Ramos (cell line): ENCODE results near the gene TIMP2.

Experiments used
- in situ Hi-C: fragments of 300-500 bp; cut with MboI; formaldehyde crosslinking; loops from one replicate; pipeline ENCODE4 v1.14.3; 2022; ENCODE audit warnings: low sequenced_read_pairs; ENCODE audit not compliant: unreplicated experiment

TIMP2 gene

DNA sequence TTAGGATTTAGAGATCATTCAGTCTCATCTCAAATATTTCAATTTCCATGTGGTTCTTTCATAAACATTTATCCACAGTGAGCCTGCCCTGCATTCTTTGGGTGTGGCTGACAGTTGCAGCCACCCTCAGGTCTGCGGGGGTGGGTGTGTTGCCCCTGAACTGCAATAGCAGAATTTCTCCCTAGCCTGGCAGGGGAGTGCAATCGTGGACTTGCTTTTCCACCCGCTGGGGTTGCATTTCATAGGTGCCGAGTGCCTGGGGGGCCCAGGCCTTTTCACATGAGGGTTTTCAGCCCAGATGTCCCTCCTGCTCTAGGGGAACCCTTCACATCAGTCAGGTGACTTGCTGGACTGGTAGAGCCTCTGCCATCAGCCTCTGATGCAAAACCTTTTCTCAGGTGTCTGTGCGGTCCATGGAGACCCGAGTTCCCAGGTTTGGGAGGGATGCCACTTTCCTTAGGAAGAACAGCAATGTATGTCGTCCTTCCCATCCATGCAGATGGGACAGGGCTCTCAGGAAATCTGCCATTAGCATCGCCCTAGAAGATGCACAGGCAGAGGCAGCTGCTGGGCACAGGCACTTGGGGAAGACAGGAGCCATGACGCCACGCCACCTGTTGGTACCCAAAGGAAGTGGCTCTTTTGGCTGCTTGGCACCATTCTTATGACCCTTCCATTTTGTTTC lies 82.2 kb downstream of the TIMP2 start:
- in situ Hi-C loops: no loop called here

DNA sequence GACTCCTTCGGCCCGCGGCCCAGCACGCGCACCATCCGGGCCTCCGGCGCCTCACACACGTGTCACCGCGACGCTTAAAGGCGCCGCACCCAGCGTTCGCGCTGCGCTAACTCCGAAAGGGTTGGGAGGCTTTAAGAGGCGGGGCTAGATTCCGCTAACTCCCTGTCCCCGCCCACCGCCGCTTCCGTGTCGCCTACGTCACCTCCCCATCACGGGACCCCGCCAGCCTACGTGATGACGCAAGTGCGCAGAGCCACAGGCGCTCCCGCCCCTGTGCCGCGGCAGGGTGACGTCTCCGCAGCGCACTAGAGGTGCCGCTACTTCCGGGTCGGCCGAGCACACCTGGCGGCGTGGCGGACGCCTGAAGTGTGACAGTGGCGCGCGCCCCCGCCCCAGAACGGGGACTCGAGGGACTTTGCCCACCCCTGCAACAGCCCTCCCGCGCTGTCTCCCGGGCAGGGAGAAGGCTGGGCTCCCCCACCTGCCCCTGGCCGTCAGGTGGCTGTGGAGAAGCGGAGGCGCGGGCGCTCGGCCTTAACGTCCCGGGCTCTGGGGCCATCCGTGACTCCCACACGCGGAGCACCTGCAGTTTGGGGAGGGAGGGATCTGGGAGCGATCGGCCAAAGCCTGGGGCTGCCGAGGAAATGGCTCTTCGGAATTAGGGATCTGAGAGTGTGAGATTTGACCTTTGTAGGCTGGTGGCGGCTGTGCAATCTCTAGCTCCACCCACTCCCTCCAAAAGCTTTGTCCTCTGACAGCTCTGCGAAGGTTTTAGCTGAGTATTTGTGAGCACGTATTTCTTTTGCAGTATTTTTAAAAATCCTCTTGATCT lies 84.2 kb downstream of the TIMP2 start, which contains the start of gene USP36:
Gene USP36 (minus strand): TSS at position 35 of the 832 bp plus-strand sequence. CDS start 4,451 bp downstream, outside the sequence.
- in situ Hi-C loops: no loop called here

DNA sequence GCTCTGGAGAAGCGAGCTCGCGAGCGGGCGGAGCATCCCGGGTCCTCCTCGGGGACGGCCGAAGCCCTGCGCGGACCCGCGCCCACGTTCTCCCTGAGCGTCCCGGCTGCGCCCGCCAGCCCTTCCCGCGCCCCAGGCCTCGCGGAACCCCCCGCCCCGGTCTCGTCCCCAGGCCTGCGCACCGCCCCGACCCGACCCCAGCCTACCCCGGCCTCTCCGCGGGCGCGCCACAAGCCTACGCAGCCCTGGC lies 84.7 kb downstream of the TIMP2 start:
- in situ Hi-C loops: no loop called here

DNA sequence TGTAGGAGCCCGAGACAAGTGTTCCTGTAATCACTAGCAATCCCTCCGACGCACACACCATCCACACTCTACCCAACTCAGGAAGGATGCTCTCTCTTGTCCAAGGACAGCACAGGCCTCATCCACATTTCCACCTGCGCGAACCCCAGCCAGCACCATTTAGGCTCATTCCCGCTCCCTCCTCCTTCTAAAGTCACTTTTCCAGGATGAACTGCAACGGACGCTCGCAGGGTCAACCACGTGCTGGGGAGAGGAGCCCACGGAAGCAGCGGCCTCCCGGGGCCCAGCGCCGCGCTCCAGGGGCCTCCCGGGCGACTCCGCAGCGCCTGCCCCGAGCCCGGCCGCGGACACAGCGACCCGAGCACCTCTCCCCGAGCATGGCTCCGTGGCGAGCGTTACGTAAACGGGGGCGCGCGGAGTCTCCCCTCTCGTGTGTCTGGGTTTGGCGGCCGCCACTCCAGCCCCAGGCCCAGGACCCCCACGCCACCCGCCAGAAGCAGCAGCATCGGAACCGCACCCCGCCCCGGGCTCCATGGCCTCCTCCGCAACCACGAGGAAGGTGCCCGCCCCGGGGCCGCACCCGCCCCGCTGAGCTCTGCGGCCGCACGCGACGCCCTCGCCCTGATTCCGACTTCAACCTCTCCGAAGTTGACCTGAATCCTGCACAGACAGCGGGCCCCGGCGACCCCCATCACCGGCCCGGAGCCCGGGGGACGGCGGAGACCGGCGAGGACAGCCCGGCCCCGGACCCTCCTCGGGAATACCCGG lies 85.2 kb downstream of the TIMP2 start:
- in situ Hi-C loops: no loop called here

DNA sequence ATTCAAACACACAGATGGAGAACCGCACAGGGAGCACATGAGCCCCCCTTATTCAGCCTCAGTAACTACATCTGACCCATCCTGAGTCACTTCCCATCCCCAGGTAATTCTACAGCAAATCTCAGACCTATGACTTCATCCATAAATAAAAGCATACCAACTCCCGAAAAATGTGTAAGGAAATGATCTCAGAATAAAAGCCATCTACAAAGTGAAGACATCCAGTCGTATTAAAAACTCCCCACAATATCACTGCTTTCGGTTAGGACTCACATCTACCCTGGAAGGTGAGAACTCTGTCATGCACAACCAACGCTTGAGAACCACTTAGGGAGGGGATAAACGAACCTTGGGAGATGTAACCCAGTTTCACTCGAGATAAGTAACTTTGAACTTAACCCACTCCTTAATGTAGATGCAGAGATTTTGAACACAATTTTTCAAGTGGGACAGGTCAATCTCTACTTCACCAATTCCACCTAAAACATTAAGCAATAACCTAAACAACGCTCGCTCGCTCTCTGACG lies 85.9 kb downstream of the TIMP2 start:
- in situ Hi-C loops: no loop called here

DNA sequence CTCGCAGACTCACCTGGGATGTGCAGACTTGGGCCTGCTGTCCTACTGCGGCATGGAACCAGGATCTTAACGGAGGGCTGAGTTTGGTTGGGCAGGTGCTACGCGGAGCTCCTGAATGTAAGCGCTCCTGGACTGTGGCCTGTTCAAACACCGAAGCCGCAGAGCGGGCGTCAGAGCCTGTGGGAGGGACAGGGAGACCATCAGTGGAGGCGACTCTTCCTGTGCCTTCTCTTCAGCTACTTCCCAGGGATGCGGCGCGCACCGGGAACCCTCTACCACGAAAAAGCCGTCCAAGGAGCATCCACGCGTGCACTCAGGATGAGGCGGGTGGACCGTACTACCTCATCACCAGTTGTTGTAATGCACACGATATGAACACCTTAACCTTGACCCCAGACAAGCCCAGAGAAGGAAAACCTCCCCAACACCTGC lies 86.6 kb downstream of the TIMP2 start:
- in situ Hi-C loops: no loop called here

DNA sequence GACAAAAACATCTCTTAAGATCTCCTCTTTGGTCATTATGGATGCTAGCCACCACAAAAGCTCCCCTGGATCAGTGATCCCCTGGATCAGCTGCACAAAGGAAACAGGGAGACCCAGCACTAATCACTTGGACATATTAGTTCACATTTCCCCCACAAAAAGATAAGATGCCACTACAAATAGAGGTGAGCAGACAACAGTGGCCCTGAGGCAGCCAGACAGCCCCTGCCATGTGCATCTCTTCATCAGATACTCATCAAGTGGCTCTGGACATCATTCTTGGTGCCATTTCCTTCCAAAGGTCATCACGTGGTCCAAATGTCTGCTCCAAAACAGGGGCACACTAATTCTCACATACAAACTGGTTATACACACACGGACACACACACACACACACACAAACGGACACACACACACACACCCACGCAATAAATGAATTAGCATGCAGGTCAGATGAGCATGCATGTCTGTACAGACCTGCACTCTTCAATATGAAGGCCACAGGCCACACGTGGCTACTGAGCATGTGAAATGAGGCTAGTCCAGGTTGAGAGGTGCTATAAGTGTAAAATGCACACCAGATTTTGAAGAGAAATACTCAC lies 88.7 kb downstream of the TIMP2 start:
- in situ Hi-C loops: no loop called here

DNA sequence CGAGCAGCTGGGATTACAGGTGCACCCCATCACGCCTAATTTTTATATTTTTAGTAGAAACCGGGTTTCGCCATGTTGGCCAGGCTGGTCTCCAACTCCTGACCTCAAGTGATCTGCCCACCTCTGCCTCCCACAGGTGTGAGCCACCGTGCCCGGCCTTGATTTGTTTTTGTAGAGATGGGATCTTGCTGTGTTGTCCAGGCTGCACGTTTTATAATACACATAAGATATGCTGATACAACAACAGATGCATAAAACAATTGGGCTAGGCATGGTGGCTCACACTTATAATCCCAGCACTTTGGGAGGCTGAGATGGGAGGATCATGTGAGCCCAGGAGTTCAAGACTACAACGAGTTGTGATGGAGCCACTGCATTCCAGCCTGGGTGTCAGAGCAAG lies 90.6 kb downstream of the TIMP2 start:
- in situ Hi-C loops: no loop called here

DNA sequence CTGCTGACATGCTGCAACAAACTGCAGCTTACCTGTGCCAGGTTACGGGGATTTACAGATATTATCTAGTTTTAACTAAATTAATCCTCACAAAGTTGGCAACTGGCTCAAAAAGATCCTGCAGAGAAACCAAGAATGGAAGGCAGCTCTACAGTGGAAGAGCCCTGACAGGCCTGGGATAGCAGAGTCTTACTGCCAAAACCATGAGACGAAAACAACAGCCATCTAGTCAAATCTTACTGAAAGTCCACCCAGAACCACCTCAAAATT lies 92.7 kb downstream of the TIMP2 start:
- in situ Hi-C loops: no loop called here

DNA sequence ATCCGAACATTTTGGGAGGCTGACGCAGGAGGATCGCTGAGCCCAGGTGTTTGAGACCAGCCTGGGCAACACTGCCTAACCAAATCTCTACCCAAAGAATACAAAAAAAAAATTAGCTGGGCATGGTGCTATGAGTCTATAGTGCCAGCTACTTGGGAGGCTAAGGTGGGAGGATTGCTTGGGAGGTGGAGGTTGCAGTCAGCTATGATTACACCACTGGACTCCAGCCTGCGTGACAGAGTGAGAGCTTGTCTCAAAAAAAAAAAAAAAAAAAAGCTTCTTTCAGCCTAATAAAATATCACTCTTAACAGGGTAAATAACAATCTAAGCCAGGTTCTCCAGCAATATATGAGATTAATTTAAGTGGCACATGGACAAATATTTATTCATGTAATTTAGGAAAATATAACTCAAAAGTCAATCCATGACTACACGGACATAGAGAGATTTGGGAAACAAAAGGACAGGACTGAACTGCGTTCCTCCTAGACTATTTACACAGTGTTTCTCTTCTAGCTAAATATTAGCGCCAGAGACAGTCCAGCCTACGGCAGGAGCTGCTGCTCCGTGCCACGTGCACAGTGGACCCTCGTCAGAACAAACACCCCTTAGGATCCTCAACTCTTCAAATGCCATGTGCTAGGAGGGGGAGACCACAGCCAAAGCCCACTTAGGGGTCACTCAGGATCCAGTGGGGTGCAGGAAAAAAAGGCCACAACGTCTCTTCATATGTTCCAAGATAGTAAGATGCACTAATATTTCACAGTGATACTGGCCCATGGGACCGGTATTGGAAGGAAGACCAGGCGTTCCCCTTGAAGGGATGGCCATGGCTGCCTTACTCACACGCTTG lies 93.3 kb downstream of the TIMP2 start:
- in situ Hi-C loops: no loop called here

DNA sequence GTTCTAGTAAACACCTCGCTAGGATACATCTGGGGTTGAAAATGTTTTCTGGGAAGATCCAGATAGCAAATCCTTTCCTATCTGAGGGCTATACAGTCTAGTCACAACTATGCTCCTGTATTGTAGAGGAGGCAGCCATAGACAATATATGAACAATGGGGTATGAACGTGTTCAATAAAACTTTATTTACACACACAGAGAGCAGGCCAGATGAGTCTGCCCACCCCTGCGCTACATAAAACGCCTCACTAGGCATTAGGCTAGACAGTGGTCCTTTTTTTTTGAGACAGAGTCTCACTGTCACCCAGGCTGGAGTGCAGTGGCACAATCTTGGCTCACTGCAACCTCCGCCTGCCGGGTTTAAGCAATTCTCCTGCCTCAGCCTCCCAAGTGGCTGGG lies 95.7 kb downstream of the TIMP2 start:
- in situ Hi-C loops: no loop called here

DNA sequence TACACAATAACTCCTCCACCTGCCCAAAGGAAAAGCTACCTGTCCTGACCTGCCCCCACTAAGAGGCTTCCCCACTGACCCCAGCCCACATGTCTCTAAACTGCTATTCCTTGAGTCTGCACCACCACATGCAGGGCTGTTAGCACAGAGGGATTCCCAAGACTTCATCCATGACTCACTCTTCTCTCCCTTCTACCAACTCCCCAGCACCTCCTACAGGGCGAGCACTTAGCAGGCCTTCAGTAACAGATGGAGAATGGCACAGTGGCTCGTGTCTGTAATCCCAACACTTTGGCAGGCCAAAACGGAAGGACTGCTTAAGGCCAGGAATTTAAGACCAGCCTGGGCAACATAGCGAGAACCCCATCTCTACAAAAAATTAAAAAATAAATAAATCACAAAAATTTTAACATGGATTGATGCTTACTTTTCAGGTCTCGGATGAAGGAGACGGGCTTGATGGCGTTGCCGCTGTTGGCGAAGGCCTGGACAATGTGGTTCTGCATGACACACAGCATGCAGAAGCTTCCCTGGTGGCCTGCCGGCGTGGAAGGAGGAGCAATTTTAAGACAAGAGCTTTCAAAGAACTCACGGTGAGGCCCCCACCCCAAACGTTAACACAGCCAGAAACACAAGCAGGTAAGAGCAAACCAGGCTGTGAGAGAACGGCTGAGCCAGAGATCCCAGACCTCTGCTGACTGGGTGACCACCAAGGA lies 96.6 kb downstream of the TIMP2 start:
- in situ Hi-C loops: no loop called here

DNA sequence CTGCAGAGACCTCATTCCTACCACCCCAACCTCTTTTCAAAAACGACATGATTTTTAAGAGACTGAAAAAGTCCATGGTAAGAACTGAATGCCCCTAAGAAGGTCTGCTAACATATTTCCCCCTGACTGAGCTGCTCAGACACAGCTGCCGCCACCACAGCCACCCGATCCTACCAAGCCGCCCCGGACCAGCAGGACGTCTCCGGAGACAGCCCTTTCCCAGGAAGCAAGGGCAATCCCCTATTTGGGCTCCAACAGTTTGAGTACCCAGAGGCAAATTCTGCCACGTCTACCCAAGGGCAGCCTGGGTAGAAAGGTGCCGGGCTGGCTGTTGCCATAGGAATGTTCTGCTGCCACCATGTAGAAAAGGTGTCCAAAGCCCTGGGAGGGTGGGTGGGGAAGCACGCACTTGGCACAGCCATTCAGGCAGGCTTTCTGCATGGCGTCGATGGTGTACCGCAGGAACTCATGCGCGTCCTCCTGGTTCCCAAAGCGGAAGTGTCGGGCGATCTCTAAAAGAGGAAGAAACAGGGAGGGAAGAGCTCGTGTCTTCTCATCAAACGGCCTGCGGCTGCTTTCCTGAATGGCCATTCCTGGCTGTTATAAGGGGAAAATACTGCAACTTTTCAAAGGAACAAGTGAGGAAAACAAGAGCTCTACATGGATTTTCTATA lies 98.2 kb downstream of the TIMP2 start:
- in situ Hi-C loops: no loop called here

DNA sequence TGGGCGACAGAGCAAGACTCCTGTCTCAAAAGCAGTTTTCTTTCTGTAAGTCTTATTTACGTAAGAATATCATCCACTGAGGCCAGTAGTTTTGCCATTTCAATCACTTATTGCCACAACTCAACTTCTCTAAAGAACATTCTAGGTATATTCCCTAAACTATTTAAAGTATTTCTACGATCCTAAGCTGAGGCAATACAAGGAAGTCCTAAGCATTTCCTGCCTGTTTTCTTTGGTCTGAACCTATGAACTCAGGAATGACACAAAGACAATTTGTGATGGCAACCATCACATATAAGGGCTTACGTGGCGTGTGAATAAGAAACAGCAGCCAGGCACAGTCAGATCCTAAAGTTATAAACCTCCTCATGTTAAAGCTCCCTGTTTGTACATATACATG lies 98.8 kb downstream of the TIMP2 start:
- in situ Hi-C loops: no loop called here

DNA sequence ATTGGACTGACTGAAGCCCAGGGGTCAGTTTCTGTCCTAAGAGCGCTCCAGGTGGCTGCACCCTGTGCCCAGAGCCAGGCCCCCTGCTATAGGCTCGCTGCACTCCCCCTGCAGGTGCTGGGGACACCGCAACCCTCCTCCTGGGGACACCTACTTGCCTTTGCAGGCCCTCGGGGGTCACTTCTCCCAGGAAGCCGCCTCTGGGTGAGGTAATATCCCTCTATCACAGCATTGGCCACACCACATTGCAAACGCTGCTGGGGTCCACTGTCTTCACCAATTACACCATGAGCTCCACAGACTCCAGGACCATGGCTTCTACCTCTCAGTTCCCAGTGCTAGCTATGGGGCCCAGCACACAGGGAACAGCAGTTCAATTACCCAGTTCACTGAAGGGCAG lies 99.5 kb downstream of the TIMP2 start:
- in situ Hi-C loops: no loop called here

DNA sequence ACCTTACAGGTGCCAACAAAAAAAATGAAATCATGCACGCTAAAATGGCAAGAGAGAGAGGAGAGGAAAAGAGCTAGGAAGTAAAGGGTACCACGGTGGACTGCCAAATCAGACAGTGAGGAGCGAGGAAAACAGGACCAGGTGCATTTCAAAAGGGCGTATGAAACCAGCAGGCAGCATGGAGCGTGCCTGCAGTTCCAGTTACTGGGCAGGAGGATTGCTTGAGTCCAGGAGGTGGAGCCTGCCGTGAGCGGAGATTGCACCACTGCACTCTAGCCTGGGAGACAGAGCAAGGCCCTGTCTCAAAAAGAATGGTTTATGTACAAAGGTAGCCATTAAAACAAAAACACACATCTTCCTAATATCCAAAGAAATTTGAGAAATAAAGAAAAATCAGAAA lies 100.9 kb downstream of the TIMP2 start:
- in situ Hi-C loops: no loop called here

DNA sequence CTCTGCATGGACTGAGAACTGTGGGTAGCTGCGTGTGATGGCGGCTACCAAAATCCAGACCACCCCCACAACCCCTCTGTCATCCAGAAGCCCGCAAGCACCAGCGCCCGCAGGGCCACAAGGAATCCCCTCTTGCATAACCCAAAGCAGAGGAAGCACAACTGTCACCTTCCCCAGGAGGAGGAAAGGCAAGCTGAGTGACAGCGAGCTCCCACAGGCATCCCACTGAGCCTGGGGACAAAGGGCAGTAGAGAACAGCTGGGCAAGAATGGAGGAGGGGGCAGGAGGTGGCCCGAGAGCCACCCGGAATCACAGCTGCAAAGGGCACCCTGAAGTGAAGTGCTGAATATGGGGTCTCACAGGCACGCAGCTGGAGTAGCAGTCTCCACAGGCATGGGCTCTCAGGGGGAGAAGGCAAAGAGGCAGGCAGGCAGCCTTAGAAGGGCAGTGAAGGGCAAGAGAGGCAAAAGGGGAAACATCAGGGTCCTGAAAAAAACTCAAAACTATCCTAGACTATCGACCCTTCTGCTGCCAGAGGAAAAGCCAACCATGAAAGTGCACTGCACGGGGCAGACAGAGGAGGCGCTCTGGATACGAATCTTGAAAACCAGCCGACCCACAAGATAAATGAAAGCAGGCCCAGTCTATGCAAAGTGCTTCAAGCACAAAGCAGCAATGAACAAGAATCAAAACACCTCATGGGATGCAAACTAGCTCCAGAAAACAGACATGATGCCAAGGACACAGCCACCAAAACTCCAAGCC lies 101.7 kb downstream of the TIMP2 start:
- in situ Hi-C loops: no loop called here

DNA sequence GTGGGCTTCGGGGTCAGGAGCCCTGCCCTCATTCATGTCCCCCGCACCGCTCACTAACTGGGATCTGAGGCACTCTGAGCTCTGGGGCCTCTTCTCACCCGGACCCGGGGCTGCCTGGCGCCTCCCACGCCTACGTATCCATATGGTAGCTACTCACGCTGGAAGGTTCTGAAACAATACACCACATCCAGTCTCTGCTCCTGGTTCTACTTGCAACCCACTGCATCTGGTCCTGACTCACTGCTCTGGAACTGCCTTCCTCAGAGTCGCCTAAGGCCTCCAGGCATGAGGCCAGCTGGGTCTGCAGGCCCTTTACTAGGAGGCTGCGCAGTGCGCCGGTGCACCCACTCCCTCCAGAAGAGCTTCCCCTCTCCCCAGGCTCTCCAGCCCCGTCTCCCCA lies 102.6 kb downstream of the TIMP2 start:
- in situ Hi-C loops: no loop called here
